Measurements from ENCODE around the gene ZBP1. TPM values are rescaled to one million over a fixed set of nuclear protein-coding genes. Genes with fewer than 3 reads are reported as not detected.

Gene ZBP1
- total RNA-seq, 1 donor from 2014 or later: 10.1 TPM

GRCh38 chr20:57601737-57602136, 18.5 kb downstream of the ZBP1 start:
- intact Hi-C loops (cut with micrococcal nuclease): no loop called here

- intact Hi-C loops (cut with micrococcal nuclease): no loop called here
Measured at GRCh38 chr20:57601211-57601570, 19.0 kb downstream of the ZBP1 start.

- intact Hi-C loops (cut with micrococcal nuclease): no loop called here
Measured at GRCh38 chr20:57600320-57601210, 19.7 kb downstream of the ZBP1 start.

GRCh38 chr20:57598491-57598890, 21.7 kb downstream of the ZBP1 start:
- intact Hi-C loops (cut with micrococcal nuclease): loop anchor here (2.0 to 5.0 kb wide), 2 partner anchors 489 to 610 kb away; no protein-coding TSS in a partner anchor

GRCh38 chr20:57598060-57598459, 22.2 kb downstream of the ZBP1 start:
- intact Hi-C loops (cut with micrococcal nuclease): loop anchor here (2.0 to 5.0 kb wide), 2 partner anchors 489 to 611 kb away; no protein-coding TSS in a partner anchor

GRCh38 chr20:57596998-57597939, 23.0 kb downstream of the ZBP1 start:
- intact Hi-C loops (cut with micrococcal nuclease): loop anchor here (1.0 to 5.0 kb wide), 4 partner anchors 22 to 582 kb away; no protein-coding TSS in a partner anchor

- intact Hi-C loops (cut with micrococcal nuclease): loop anchor here (2.0 to 5.0 kb wide), 3 partner anchors 22 to 491 kb away; no protein-coding TSS in a partner anchor
Measured at GRCh38 chr20:57596358-57596757, 23.9 kb downstream of the ZBP1 start.

GRCh38 chr20:57595041-57596030, 24.9 kb downstream of the ZBP1 start:
- intact Hi-C loops (cut with micrococcal nuclease): loop anchor here (2.0 to 5.0 kb wide), 5 partner anchors 23 to 503 kb away; no protein-coding TSS in a partner anchor

GRCh38 chr20:57594092-57594951, 25.9 kb downstream of the ZBP1 start:
- intact Hi-C loops (cut with micrococcal nuclease): loop anchor here (1.0 to 2.0 kb wide), 3 partner anchors 80 to 502 kb away; no protein-coding TSS in a partner anchor

- intact Hi-C loops (cut with micrococcal nuclease): no loop called here
Measured at GRCh38 chr20:57593134-57593886, 26.9 kb downstream of the ZBP1 start.

GRCh38 chr20:57592263-57593092, 27.7 kb downstream of the ZBP1 start:
- intact Hi-C loops (cut with micrococcal nuclease): no loop called here

GRCh38 chr20:57591289-57592229, 28.7 kb downstream of the ZBP1 start:
- intact Hi-C loops (cut with micrococcal nuclease): no loop called here

- intact Hi-C loops (cut with micrococcal nuclease): no loop called here
Measured at GRCh38 chr20:57590485-57591288, 29.5 kb downstream of the ZBP1 start.

GRCh38 chr20:57589728-57590484, 30.3 kb downstream of the ZBP1 start:
- intact Hi-C loops (cut with micrococcal nuclease): no loop called here

GRCh38 chr20:57589123-57589727, 31.0 kb downstream of the ZBP1 start:
- intact Hi-C loops (cut with micrococcal nuclease): no loop called here

Data from T-helper 2 cell treated with Interferon-gamma antibody and Interleukin-4, amounts not matched to agents 100 ng/mL and 5 ng/mL, for 36 hours (primary cell).